ENCODE data around the gene MGA. TPM values are rescaled to one million over a fixed set of nuclear protein-coding genes. Genes with fewer than 3 reads are reported as not detected.

Gene MGA
- total and polyA plus RNA-seq, 8 donors, result 2.1 to 75.2 (median 21.4) TPM

- no peak for DNase-seq
- Histone ChIP-seq H3K36me3 (no peaks in the 10 kb centered on the region), H3K9me3 (no peaks in the 10 kb centered on the region), H3K4me1 (peaks cover 0 to 12% (median 0%) of the 10 kb centered on the region in 4 donors), H3K4me3 (no peak overlapping the region), H3K27me3 (no peaks in the 10 kb centered on the region), H3K27ac (no peak overlapping the region)
- TF ChIP-seq POLR2AphosphoS5 (IDR thresholded peaks at IDR 0.05), result no peak
- TF ChIP-seq EP300 (IDR thresholded peaks at IDR 0.05), result no peak
- TF ChIP-seq POLR2A (IDR thresholded peaks at IDR 0.05), result no peak
- no peak for TF ChIP-seq CTCF (IDR thresholded peaks at IDR 0.05)
- intact Hi-C loops (cut with DNase I; ENCODE audit: low total_unique reads), result no loop called here
- 85 to 100% (median 93%) methylated on average over 1 of the region's 1 CpG for WGBS, 5 donors
These were observed 8.8 kb upstream of the MGA start for GRCh38 chr15:41651373-41651772.

GRCh38 chr15:41653760-41654159 is 6.4 kb upstream of the MGA start:
- H3K4me1 ChIP-seq, result no peaks in the 10 kb centered on the region
- no peaks in the 10 kb centered on the region for H3K36me3 ChIP-seq
- no peak overlapping the region for H3K27ac ChIP-seq
- no peaks in the 10 kb centered on the region for H3K9me3 ChIP-seq
- no peak for DNase-seq
- WGBS, 5 donors, result 59 to 83% (median 76%) methylated on average over 3 of the region's 3 CpGs
- H3K4me3 ChIP-seq, result no peak overlapping the region
- intact Hi-C loops (cut with DNase I; ENCODE audit: low total_unique reads), result no loop called here
- no peaks in the 10 kb centered on the region for H3K27me3 ChIP-seq
- TF ChIP-seq POLR2A (IDR thresholded peaks at IDR 0.05), result no peak
- no peak for TF ChIP-seq CTCF (IDR thresholded peaks at IDR 0.05)
- no peak for TF ChIP-seq POLR2AphosphoS5 (IDR thresholded peaks at IDR 0.05)

GRCh38 chr15:41655716-41656115 is 4.5 kb upstream of the MGA start:
- H3K9me3 ChIP-seq, result no peaks in the 10 kb centered on the region
- no peak for DNase-seq
- H3K36me3 ChIP-seq, result no peaks in the 10 kb centered on the region
- intact Hi-C loops (cut with DNase I; ENCODE audit: low total_unique reads), result no loop called here
- 92 to 95% (median 94%) methylated on average over 4 of the region's 4 CpGs for WGBS, 5 donors
- H3K4me1 ChIP-seq, result peaks cover 9 to 11% (median 10%) of the 10 kb centered on the region in 4 donors
- H3K27ac ChIP-seq, result no peak overlapping the region
- no peaks in the 10 kb centered on the region for H3K27me3 ChIP-seq
- no peak overlapping the region for H3K4me3 ChIP-seq
- TF ChIP-seq POLR2AphosphoS5 (IDR thresholded peaks at IDR 0.05) (no peak), EP300 (IDR thresholded peaks at IDR 0.05) (no peak), CTCF (IDR thresholded peaks at IDR 0.05) (no peak), POLR2A (IDR thresholded peaks at IDR 0.05) (no peak)

GRCh38 chr15:41656188-41656587 is 4.0 kb upstream of the MGA start:
- H3K36me3 ChIP-seq, result no peaks in the 10 kb centered on the region
- no peaks in the 10 kb centered on the region for H3K9me3 ChIP-seq
- no peak overlapping the region for H3K4me3 ChIP-seq
- peaks cover 13 to 16% (median 15%) of the 10 kb centered on the region in 4 donors for H3K4me1 ChIP-seq
- no peaks in the 10 kb centered on the region for H3K27me3 ChIP-seq
- TF ChIP-seq CTCF (IDR thresholded peaks at IDR 0.05) (no peak), POLR2AphosphoS5 (IDR thresholded peaks at IDR 0.05) (no peak), POLR2A (IDR thresholded peaks at IDR 0.05) (no peak), EP300 (IDR thresholded peaks at IDR 0.05) (no peak)
- 80 to 88% (median 85%) methylated on average over 2 of the region's 2 CpGs for WGBS, 5 donors
- no peak for DNase-seq
- no peak overlapping the region for H3K27ac ChIP-seq
- intact Hi-C loops (cut with DNase I; ENCODE audit: low total_unique reads), result no loop called here

Data from stomach (tissue), 9 donors.